Amniotic epithelial cell (primary cell): ENCODE measurements around the gene ATG10.
"Not testable (repeated sequence)": the region's sequence is repeated elsewhere in the genome, so short reads cannot be mapped to it uniquely, and the experiment has no call there.

Experiments
- DNase-seq: peaks from one replicate; pipeline ENCODE4 v3.0.0-alpha.2; 2010; ENCODE audit warnings: low read depth

Gene ATG10

DNA sequence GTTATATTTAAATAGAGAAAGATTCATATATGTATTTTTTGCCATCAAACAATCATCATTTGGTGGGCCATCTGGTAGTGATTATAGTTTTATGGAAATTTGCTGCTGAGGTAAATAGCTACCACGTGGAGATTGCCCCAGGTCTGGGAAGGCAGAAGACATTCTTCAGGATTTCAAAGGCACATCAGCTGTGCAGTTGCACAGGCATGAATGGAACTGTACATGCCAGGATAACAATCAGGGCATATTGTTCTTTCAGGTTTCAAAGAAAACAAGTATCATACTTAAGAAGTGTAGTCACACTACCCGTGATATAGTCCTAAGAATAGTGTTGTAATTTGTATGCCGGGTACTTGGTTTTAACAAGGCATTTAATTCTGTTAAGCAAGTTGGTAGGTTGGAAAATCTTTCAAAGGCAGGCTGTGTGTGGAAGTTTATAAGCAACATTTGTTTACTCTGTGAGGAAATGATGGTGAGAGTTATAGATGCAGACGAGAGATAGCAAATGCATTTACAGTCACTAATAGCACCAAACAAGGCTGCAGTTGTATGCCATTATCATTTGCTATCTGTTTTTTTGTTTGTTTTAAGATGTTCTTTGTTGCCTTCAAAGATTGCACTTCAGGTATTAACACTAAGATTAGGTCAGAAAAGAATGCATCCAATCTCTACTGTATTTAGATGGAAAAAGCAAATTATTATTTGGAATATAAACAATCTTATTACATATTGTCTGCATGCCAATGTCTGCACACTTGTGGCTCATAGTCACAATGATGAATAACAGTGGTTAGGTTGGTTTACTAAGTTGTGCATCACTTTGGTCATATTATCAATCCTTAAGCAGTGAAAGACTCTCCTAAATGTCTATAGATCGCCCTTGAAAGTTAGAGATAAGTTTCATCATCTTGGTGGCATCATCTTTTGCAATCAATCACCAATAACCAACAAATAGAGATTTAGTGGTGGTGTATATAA is 251.1 kb downstream of the ATG10 start:
- peak; percentile 84 for DNase-seq

DNA sequence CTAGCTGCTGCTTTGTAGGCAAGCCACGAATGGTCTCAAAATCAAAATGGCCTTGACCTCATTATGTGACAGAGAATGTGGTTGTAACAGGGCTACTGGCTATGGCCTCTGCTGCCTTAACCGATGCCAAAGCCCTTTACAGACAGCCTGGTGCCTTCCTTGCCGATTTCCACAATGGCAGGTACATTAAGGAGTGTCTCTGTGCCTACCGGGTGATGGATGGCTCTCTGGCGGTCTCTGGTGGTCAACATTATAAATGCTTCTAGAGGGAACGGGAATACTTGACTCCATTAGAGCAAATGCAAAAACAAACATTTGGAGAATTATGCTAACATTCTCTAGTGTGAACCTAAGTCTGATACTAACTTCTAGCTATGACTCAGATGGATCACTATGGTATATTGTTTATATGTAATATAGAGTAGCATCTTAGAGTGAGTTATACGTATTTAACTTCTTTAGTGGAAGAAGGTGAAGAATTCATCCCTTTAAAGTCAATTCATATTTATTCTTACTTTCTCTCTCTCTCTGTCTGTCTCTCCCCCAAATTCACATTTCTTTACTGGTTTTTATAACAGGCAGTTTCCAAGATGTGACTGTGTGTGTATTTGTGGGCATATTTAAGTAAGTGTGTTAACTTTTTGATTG is 253.8 kb downstream of the ATG10 start:
- DNase-seq: peak; percentile 57

DNA sequence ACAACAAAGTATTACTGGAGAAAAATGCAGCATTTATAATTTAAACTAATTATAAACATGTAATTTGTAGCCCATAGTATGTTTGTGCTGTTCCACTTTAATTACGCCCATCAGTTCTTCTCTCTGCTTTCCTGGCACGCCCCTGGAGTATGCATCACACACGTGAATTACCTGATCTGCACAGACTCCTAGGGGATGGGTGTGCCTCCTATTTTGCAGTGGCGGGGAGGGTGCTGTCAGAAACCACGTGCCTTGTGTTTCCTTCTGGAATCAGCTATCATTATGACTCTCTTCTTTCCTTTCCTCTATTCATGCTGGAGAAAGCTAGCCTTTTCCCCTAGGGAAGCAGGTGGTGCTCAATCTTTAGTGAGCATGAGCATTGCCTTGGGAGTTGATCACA is 263.1 kb downstream of the ATG10 start:
- DNase-seq: no peak

DNA sequence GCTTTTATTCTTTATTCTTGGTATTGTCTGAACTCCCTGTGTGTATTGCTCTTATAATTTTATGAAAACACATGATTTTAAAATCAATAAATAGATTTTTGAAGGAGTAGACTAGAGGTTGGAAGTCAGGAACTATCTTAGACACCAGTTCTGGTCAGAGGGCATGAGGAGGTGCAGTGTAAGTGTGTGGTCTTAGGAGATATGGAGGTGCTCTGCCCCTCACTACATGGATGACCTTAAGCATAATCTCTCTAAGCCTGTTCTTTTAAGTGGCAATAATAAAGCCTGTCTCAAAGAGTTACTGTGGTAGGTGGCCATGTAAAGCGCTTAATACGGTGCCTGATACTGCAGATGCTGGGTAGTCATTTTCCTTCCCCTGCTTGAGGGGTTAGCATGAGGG is 272.3 kb downstream of the ATG10 start:
- no peak for DNase-seq

DNA sequence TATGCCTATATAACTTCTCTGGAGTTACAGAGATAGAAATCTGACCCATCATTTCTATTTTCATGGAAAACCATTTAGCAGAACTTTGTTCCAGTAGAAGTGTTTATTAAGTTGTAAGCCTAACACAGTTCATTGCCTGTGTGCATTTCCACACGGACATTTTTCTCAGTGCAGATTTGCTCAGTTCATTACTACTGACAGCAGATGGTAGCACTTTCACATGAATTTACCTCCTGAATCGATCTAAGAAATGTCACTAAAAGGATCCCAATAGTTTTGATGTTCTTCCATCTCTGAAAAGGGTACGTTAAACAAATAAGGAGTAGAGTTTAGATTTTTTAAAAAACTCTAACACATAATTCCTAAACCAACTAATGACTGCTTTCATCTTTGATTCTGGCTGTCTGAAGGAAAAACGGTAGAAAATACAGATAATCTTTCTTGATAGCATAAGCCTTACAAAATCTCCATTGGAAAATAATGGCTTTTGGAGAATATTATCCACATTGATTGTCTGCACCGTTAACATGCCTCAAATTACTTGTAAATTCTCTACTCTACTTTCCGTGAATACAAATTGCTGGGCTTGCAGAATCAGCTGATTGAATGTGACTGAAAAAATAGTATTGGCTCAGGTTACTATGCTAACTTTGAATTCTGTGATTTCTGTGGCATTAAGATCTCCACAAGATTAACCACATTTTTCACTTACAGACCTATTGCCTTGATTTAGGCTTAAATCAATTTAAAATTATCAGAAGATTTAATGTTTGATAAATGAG is 273.2 kb downstream of the ATG10 start:
- DNase-seq: peak; percentile 11

DNA sequence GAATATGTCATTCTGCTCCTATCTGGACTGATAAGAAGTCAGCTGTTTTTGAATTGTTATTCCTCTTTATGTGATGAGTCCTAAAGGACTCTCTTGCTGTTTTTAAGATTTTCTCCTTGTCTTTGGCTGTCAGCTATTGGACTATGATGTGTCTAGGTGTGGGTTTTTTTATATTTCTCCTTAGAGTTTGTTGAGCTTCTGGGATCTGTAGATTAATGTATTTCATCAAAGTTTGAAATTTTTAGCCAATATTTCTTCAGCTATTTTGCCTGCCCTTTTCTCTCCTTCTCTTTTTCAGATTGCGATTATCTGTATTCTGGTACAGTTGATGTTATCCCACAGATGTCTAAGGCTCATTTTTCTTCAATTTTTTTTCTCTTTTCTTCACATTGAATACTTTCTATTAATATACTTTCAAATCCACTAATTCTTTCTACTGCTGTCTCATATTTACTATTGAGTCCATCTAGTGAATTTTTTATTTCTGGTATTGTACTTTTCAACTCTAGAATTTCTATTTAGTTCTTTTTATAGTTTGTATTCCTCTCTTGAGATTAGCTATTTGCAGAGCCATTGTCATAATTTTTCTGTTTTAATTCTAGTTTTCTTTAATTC is 275.2 kb downstream of the ATG10 start:
- DNase-seq: peak; percentile 7

DNA sequence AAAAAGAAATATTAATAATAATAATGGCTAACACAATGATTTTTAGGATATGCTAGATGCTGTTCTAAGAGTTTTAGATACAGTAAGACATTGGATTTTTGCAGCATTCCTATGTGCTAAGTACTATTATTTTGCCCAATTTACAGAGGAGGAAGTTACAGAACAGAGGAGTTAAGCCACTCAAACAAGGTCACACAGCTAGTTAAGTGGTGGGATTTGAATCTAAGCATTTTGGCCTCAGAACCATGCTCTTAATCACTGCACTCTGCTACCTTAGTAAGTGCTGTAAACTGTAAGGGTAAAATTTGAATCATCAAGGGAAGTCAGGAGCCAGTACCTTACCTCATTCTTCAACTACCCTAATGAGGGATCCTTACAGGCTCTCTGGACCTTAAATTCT is 280.9 kb downstream of the ATG10 start:
- DNase-seq: no peak

DNA sequence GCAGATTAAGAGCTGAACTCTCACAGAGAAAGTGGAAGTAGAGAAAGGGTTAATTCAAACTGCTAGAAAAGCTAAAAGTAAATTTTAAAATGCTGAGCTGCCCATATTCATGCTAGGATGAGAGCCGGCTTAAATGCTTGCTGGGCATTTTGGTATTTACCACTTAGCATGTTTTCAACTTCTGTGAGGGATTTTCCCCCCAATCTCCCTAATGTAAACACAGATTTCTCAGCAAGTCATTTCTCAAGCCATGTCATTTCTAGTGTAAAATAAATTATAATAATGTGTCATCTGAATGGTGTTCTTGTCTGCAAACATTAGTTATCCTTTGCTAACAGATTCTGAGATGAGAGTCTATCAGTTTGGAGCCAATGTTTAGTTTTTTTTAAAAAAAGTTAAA is 284.0 kb downstream of the ATG10 start:
- peak; percentile 32 for DNase-seq

DNA sequence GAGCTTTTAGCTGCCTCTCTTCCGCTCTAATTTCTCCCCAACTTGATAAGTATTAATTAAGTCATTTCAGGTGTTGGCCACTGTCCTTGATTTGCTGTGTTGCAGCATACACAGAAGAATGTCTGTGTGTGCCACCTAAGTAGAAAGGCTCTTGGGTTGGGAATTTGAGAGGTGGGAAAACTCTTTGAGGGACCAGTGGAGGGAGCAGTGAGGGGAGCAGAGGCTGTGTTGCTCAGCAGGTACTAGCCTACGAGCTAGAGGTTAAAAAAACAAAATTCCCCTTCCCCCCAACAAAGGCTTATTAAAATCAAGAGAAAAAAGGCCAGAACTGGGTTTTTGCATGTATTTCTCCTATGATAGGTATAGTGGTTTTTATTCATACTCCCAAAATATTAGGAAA is 285.4 kb downstream of the ATG10 start:
- no peak for DNase-seq

DNA sequence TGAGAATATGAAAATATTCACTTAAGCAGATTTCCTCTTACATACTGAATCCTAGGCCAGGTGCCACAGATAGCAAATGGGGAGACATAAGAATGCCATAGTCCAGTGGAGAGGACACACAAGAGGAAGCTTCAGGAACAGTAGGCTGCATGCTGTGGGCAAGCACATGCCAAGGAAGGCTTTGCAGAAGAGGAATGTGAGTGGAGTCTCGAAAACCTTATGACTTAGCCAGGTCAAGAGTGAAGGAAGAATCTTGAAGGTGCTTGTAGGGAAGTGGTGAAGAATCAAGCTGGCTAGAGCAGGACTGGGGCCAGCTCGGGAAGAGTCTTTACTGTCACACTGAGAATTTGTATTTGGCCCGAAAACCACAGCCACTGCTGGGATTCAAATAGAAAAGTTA is 285.9 kb downstream of the ATG10 start:
- DNase-seq: peak; percentile 13

DNA sequence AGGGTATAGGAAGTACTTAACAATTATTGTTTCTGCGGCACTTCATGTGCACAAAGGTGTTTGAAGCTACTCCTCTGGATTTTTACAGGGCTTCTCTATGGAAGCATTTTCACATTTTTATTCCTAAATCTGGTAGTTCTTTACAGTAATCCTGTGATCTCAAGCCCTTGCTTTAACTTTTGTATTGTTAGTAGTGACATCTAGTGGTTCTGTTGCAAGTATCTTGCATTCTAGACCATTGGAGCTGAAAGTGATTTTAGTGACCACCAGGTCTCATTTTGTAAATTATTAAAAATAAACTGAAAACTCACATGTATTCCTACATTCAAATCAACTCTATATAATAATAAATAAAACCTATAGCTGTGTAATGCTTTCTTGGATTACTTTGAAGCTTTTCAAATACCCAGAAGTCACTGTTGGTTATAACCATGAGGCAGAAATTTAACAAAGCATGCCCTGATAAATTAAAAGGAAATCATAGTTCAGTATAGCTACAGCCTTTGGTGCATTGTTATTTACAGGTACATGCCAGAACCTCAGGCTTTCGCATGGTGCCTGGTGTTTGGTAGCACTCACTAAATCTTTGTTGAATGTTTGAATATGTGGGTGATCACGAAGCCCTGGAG is 287.5 kb downstream of the ATG10 start:
- DNase-seq: peak; percentile 45

DNA sequence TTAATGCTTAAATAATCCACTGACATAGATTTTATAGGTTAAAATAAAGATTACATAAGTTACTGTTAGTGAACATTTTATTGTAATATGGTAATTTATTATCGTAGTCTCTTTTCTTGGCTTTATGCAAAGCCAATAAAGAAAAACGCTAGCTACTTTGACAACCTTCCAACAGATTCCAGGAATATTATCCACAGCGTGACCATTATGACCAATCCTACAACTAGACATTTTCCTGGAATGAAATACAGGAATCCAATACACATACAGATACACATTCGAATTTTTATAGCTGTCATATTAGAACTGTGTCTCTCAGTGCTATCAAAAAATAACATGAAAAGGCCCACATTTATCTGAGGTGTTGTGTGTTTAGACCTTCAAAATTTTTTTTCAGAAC is 293.2 kb downstream of the ATG10 start:
- DNase-seq: no peak

DNA sequence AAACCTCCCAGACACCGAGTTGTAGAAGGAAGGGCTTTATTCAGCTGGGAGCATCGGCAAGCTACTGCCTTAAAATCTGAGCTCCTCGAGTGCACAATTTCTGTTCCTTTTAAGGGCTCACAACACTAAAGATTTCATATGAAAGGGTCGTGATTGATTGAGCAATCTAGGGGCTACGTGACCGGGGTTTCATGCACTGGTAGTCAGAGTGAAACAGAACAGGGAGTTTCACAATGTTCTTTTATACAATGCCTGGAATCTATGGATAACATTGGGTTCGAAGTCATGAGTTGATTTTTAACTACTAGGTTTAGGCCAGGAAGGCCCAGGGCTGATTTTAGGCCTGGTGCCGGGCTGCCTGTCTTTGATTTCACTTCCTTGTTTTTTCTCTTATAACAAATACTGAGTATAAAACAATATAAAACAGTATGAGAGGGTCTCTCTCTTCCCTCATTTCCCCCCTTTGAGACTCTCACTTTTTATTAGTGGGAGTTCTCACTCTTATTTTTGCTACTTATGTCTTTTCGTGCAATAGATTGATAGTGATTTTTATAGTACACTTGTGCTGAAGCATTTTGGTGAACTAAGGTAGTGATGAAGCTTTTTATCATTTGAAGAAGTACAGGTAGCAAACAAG is 295.6 kb downstream of the ATG10 start:
- not testable (repeated sequence) for DNase-seq

DNA sequence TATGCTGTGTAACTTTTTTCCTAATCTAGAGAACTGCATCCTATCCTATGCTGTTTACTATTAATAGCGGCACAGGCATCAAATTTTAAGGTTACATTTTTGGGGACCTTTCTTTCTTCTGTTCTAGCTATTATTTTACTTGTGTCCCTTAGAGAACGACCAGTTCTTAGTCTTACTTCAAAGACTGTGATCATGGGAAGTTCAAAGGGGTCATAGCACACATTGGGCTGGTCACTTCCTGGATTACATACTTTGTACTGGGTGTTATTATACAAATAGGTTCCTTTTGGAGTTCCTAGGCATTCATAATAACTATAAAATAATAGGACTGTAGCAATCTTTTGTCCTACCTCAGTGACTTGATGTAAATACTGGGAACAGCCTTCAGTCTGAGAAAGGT is 297.5 kb downstream of the ATG10 start:
- DNase-seq: not testable (repeated sequence)

DNA sequence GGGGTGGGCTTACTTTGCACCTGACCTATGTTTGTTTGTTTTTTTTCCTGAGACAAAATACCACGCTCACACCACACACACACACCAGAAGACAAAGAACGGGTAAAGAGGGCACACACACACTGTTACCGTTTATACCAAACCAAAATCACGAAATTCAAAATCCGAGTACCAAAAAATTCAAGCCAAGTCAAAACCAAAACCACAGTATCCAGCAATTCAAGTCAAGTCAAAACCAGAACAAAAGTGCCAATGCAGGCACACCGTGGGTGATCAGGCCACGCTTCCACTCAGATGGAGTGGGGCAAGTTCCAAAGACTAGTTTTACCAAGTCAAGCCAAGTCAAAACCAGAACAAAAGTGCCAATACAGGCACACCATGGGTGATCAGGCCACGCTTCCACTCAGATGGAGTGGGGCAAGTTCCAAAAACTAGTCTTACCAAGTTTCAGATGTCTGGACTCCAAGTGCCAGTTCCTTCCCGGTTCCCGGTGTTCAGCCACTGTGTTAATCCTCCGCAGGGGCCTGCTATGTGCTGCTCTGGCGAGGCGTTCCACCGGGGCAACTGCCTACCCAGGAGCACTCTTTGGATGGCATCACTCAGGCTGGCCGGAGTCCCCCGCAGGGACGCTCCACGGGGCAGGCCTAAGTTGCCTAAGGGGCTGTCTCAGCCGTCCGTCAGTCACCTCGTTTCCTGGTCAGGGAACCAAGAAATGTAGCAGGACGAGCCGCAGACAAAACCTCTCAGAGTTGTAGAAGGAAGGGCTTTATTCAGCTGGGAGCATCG is 300.9 kb downstream of the ATG10 start:
- DNase-seq: not testable (repeated sequence)

DNA sequence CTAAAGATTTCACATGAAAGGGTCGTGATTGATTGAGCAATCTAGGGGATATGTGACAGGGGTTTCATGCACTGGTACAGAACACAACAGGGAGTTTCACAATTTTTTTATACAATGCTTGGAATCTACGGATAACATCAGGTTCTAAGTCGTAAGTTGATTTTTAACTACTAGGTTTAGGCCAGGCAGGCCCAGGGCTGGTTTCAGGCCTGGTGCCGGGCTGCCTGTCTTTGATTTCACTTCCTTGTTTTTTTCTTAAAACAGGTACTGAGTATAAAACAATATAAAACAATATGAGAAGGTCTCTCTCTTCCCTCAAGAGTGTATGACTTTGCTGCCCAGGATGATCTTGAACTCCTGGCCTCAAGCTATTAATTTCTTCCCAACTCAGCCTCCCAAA is 301.6 kb downstream of the ATG10 start:
- DNase-seq: not testable (repeated sequence)

DNA sequence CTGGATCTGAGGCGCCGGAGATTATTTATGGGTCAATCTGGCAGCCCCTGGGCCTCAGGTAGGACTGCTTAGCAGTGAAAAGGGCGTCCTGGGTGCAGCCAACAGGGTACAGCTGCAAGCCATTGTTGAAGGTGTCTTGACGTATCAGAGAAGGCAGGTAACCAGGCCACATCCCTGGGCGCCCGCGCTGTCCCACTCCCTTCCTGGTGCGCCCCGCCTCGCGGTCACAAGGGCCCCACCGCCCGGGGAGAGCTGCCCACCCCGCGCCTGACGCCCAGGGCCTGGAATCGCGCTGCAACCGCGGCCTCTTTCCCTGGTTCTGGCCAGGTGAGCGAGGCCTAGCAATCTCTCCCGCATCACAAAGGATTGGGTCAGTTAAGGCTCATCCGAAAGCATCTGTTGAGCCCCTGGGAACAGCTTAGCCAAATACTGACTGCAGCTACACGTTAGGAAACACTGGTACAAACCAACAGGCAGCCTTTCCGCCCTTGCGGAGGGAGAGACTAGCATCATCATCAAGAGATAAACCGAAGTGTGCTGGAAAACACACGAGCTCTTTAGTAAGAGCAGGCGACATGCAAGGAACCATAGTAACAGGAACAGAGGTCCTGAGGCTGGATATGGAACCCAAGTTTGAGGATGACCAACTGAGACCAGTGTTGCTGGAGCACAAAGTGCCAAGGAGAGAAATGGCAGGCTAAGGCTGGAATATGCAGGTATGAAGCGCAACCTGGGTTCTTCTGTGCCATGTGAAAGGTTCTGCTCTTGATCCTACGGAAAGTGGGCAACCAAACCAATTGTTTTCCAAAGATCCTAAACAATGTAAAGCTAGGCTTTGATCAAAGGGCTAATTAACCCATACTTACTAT is 302.8 kb downstream of the ATG10 start:
- no peak for DNase-seq

DNA sequence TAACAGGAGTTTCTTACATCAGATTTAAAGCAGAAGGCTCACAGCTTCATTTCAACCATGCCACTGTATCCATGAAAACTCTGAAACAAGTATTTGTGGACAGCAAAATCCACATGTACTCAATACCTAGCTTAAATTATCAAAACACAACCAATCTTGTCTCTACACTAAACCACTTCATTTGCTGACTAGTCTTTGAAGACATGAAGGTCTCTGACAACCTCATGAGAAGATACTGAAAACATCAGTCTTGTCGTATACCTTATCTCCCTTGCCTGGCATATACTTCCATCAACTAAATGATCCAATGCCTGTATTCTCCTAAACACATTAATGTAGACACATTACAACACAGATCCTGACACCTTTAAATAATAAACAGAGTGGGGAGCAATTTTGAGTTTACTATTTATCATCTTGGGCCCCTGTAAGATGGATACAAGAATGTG is 303.4 kb downstream of the ATG10 start:
- DNase-seq: no peak
